GM23248 (cell line): Measurements from ENCODE around the gene CD47.

Source experiments
- EZH2 ChIP-seq: fragments of 200-600 bp; sonication (generic); IDR thresholded peaks from 2 replicates; pipeline ENCODE4 v1.6.1; 2018; ENCODE audit warnings: antibody characterized with exemption, mild to moderate bottlenecking; ENCODE audit not compliant: insufficient read depth, poor library complexity, severe bottlenecking
- EZH2phosphoT487 ChIP-seq: fragments of 200-600 bp; sonication (generic); IDR thresholded peaks from 2 replicates; pipeline ENCODE4 v1.6.1; 2018; ENCODE audit warnings: antibody characterized with exemption, moderate library complexity, mild to moderate bottlenecking, low read depth; ENCODE audit not compliant: insufficient read depth

DNA sequence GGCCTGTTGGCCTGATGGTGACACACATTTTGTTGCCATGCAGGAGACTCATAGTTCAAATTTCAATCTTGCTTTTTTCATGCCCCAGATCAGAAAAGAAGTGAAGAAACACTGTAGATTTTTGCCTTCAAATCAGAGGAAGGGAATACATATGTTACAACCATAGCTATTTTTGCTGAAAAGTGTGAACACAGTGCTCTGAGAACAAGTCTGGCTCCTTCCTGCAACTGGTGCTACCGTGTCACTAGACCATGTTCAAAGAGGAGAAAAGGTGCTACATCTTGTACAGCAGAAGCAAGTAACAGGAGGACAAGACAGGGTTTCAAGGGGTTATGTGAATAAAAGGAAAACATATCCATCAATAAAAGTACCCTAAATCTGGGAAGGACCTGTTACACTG is 44.6 kb downstream of the CD47 start:
- no peak for TF ChIP-seq EZH2
- TF ChIP-seq EZH2phosphoT487: no peak
